CD4-positive, alpha-beta T cell (primary cell): ENCODE measurements around the gene BABAM2. TPM values are rescaled to one million over a fixed set of nuclear protein-coding genes. Genes with fewer than 3 reads are reported as not detected.

ENCODE experiments used
- ATAC-seq: fragments of 200-7000 bp; cut with Tn5 transposase; one replicate; pipeline ENCODE4 v1.10.0; 2022; ENCODE audit warnings: mild to moderate bottlenecking; ENCODE audit not compliant: poor library complexity
- CTCF ChIA-PET: fragments of 350-600 bp; sonication (Branson Sonifier 250); formaldehyde crosslinking; loops from one replicate; lab custom pipeline; 2021; ENCODE audit warnings: antibody characterized with exemption, inconsistent platforms; lab: Charles Lee
- POLR2A ChIA-PET: fragments of 350-600 bp; sonication (Branson Sonifier 250); formaldehyde crosslinking; loops from one replicate; lab custom pipeline; 2021; ENCODE audit warnings: antibody characterized with exemption, inconsistent platforms; lab: Charles Lee
- DNase-seq, 14 experiments: peaks; one replicate each; pipeline ENCODE4 v3.0.0-alpha.2; 2013 to 2020; ENCODE audit warnings: mixed read lengths in 2 of 14
- H3K27ac ChIP-seq, 2 donors: one replicate each; pipeline versions ENCODE4 v1.5.1 to v1.7.0; 2013; ENCODE audit warnings: low read length in 2 of 2, low read depth in 1 of 2, mild to moderate bottlenecking in 1 of 2
- H3K27me3 ChIP-seq, 2 experiments: 1 replicate in 1 of 2; 2 replicates in 1 of 2; pipeline versions ENCODE4 v1.6.1 to v1.7.0; 2013; ENCODE audit warnings: low read length in 2 of 2, control low read depth in 1 of 2, mild to moderate bottlenecking in 1 of 2, moderate library complexity in 1 of 2; ENCODE audit not compliant: insufficient read depth in 2 of 2, control insufficient read depth in 1 of 2
- H3K36me3 ChIP-seq: one replicate; pipeline ENCODE4 v1.6.1; 2013; ENCODE audit warnings: low read length, control low read depth; ENCODE audit not compliant: insufficient read depth
- H3K4me1 ChIP-seq: one replicate; pipeline ENCODE4 v1.6.1; 2013; ENCODE audit warnings: low read length, control low read depth; ENCODE audit not compliant: insufficient read depth
- H3K4me3 ChIP-seq: one replicate; pipeline ENCODE4 v1.5.1; 2013; ENCODE audit warnings: mild to moderate bottlenecking, low read length, moderate library complexity
- H3K9me3 ChIP-seq, 2 experiments: 1 replicate in 1 of 2; 2 replicates in 1 of 2; pipeline versions ENCODE4 v1.6.1 to v1.7.0; 2013; ENCODE audit warnings: low read length in 2 of 2, mild to moderate bottlenecking in 2 of 2, control low read depth in 1 of 2, moderate library complexity in 1 of 2; ENCODE audit not compliant: control insufficient read depth in 1 of 2, insufficient read depth in 1 of 2
- H3K27ac Mint-ChIP-seq: one replicate; pipeline ENCODE4 v1.8.0; 2020; ENCODE audit warnings: mixed read lengths
- H3K27me3 Mint-ChIP-seq: one replicate; pipeline ENCODE4 v1.8.0; 2021; ENCODE audit warnings: mixed read lengths
- H3K36me3 Mint-ChIP-seq: one replicate; pipeline ENCODE4 v1.8.0; 2021; ENCODE audit warnings: low read depth, mixed read lengths
- H3K4me1 Mint-ChIP-seq: one replicate; pipeline ENCODE4 v1.8.0; 2021; ENCODE audit warnings: low read depth, mixed read lengths
- H3K4me3 Mint-ChIP-seq: one replicate; pipeline ENCODE4 v1.8.0; 2020; ENCODE audit warnings: mild to moderate bottlenecking, mixed read lengths
- H3K9me3 Mint-ChIP-seq: one replicate; pipeline ENCODE4 v1.8.0; 2020; ENCODE audit warnings: mixed read lengths
- intact Hi-C, 2 experiments: fragments of 100-400 bp; cut with DNase I in 1 of 2; cut with micrococcal nuclease in 1 of 2; formaldehyde crosslinking; loops; one replicate each; pipeline versions ENCODE4 v1.15.1 to v1.9.0; 2023 to 2025; cut with DNase I, micrococcal nuclease
- total RNA-seq, 174 experiments: library from RNA in 2 of 174; stranded (reverse) in 2 of 174; gene quantifications; one replicate each; pipeline ENCODE4 v1.2.3 and lab custom pipeline; 2021 to 2026
- TF ChIP-seq, protein P1 (sequence below): fragments of 200-600 bp; IDR thresholded peaks from one replicate; pipeline ENCODE4 v1.8.0; 2022; ENCODE audit warnings: antibody characterized with exemption, mild to moderate bottlenecking

Gene BABAM2
- total RNA-seq, 2 experiments from 2014 or later, result 29.2 to 32.8 TPM

DNA sequence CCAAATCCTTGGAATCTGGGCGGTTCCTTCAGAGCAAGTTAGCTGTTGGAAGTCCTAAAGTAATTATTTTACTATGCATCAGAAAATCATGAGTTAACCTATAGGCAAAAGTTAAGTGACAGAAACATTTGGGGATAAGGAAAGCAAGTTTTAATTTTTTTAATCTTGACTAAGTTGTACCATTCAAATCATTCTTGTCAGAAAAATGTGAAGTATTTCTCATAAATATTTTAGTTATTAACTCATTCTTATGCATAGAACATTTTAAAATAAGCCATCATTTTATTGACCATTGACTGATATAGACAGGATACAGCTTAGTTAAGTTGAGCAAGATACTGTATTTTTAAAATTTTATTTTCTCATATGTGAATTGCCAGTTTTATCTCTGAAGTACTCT, 403.9 kb downstream of the BABAM2 start:
- TF ChIP-seq, protein P1, sequence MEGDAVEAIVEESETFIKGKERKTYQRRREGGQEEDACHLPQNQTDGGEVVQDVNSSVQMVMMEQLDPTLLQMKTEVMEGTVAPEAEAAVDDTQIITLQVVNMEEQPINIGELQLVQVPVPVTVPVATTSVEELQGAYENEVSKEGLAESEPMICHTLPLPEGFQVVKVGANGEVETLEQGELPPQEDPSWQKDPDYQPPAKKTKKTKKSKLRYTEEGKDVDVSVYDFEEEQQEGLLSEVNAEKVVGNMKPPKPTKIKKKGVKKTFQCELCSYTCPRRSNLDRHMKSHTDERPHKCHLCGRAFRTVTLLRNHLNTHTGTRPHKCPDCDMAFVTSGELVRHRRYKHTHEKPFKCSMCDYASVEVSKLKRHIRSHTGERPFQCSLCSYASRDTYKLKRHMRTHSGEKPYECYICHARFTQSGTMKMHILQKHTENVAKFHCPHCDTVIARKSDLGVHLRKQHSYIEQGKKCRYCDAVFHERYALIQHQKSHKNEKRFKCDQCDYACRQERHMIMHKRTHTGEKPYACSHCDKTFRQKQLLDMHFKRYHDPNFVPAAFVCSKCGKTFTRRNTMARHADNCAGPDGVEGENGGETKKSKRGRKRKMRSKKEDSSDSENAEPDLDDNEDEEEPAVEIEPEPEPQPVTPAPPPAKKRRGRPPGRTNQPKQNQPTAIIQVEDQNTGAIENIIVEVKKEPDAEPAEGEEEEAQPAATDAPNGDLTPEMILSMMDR, result no peak
- H3K4me1 Mint-ChIP-seq, result no peaks in the 10 kb centered on the region
- POLR2A ChIA-PET, result interaction anchor here (0.6 kb wide), 1 partner anchor 45 kb away, joined by 3 read pairs; no protein-coding TSS in a partner anchor
- Histone ChIP-seq H3K4me3 (no peak overlapping the region), H3K27me3 (no peaks in the 10 kb centered on the region), H3K9me3 (no peaks in the 10 kb centered on the region), H3K4me1 (no peaks in the 10 kb centered on the region), H3K27ac (no peak overlapping the region), H3K36me3 (peaks cover 9% of the 10 kb centered on the region)
- ATAC-seq (no peak), DNase-seq (no peak)
- no peak overlapping the region for H3K4me3 Mint-ChIP-seq
- H3K9me3 Mint-ChIP-seq, result no peaks in the 10 kb centered on the region
- no peaks in the 10 kb centered on the region for H3K27me3 Mint-ChIP-seq
- no peak overlapping the region for H3K27ac Mint-ChIP-seq
- intact Hi-C loops, result no loop called here
- H3K36me3 Mint-ChIP-seq, result peaks cover 20% of the 10 kb centered on the region
- CTCF ChIA-PET, result interaction anchor here (0.5 kb wide), 1 partner anchor 1424 kb away, joined by 3 read pairs; no protein-coding TSS in a partner anchor

DNA sequence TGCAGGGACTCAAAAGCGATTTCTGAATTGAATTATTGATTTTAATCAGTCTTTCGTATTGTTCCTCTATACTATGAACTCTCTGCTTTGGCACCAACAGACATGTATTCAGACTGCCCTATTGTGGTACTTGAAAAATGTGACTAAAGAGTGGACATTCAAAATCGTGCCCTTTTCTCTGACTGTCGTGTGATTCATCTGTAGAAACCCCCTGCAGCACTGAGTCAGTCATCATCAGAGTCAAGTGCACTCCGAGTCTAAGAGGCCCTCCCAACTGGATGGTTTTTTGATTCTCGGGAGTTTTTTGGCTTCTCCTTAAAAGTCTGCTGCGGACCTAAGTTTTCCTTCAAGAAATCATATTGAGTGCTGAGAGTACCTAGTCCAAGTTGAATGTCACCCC, 405.7 kb downstream of the BABAM2 start:
- ChIA-PET POLR2A (no interaction called here), CTCF (no interaction called here)

DNA sequence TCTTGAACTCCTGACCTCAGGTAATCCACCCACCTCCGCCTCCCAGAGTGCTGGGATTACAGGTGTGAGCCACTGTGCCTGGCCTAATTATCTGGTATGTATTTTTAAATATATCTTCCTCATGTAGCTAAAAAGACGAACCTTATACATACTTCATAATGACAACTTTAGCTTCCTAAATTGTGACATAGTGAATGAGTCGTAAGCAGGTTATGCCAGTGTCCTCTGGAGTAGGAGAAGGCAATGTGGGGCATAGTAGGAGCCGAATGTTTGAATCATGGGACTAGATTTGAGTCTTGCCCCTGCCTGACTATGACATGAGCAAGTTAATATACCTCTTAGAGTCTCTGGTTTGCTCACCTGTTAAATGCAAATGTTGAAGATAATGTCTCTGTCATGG, 406.4 kb downstream of the BABAM2 start:
- Mint-ChIP-seq H3K9me3 (no peaks in the 10 kb centered on the region), H3K27me3 (no peaks in the 10 kb centered on the region), H3K27ac (no peak overlapping the region), H3K36me3 (peaks cover 39% of the 10 kb centered on the region), H3K4me3 (no peak overlapping the region), H3K4me1 (no peaks in the 10 kb centered on the region)
- intact Hi-C loops, result no loop called here
- ATAC-seq (no peak), DNase-seq (no peak)
- POLR2A ChIA-PET, result no interaction called here
- Histone ChIP-seq H3K9me3 (no peaks in the 10 kb centered on the region), H3K27ac (no peak overlapping the region), H3K4me3 (no peak overlapping the region), H3K36me3 (peaks cover 9% of the 10 kb centered on the region), H3K4me1 (no peaks in the 10 kb centered on the region), H3K27me3 (no peaks in the 10 kb centered on the region)
- TF ChIP-seq, protein P1, result no peak
- CTCF ChIA-PET, result no interaction called here

More for the DNA sequence above, 405.7 kb downstream of the BABAM2 start:
- Histone ChIP-seq H3K4me1 (no peaks in the 10 kb centered on the region), H3K27ac (no peak overlapping the region), H3K27me3 (no peaks in the 10 kb centered on the region), H3K9me3 (no peaks in the 10 kb centered on the region), H3K4me3 (no peak overlapping the region), H3K36me3 (peaks cover 9% of the 10 kb centered on the region)
- intact Hi-C loops, result no loop called here
- Mint-ChIP-seq H3K27ac (no peak overlapping the region), H3K27me3 (no peaks in the 10 kb centered on the region), H3K36me3 (peaks cover 32% of the 10 kb centered on the region), H3K9me3 (no peaks in the 10 kb centered on the region), H3K4me3 (no peak overlapping the region), H3K4me1 (no peaks in the 10 kb centered on the region)
- TF ChIP-seq, protein P1, result no peak
- no peak for ATAC-seq
- DNase-seq, result peak in 1 of 14 experiments; percentile 20
